ENCODE measurements around the gene POU2F1. TPM values are rescaled to one million over a fixed set of nuclear protein-coding genes. Genes with fewer than 3 reads are reported as not detected.

The POU2F1 gene
- total and polyA plus RNA-seq, 2 donors (not counting 3 experiments of a cell fraction or from before 2014, with no cell fraction given) = 6.0 to 12.9 TPM

GRCh38 chr1:167463875-167464575 lies 243.3 kb downstream of the POU2F1 start:
- Histone ChIP-seq H3K9me3 (replicated peaks; ENCODE audit: control insufficient read depth, insufficient read depth, low read length) (no peaks in the 10 kb centered on the region), H2AFZ (ENCODE audit: low read depth, low read length) (no peak overlapping the region), H3K4me3 (replicated peaks in 1 of 3; ENCODE audit: insufficient read depth in 1 of 3, low read depth in 1 of 3, low read length in 3 of 3) (no peak overlapping the region), H3K9ac (replicated peaks; ENCODE audit: extremely low read depth, insufficient read depth, low read length) (no peak overlapping the region), H3K27ac (ENCODE audit: insufficient read depth, low read depth, low read length) (no peak overlapping the region), H3K27me3 (ENCODE audit: control insufficient read depth in 2 of 2, insufficient read depth in 2 of 2, low read length in 2 of 2) (peaks cover 7 to 10% of the 10 kb centered on the region in 2 experiments), H3K4me2 (ENCODE audit: insufficient read depth, low read length) (no peak overlapping the region), H3K36me3 (ENCODE audit: control insufficient read depth in 2 of 2, extremely low read depth in 1 of 2, insufficient read depth in 2 of 2, low read length in 2 of 2) (no peaks in the 10 kb centered on the region), H3K4me1 (ENCODE audit: control insufficient read depth, extremely low read depth, insufficient read depth, low read length) (no peaks in the 10 kb centered on the region), H4K20me1 (replicated peaks; ENCODE audit: control insufficient read depth, extremely low read depth, insufficient read depth, low read length) (no peaks in the 10 kb centered on the region), H3K79me2 (ENCODE audit: control insufficient read depth, insufficient read depth, low read length) (no peaks in the 10 kb centered on the region), H3K9me1 (replicated peaks; ENCODE audit: control insufficient read depth, extremely low read depth, insufficient read depth, low read length) (no peaks in the 10 kb centered on the region)
- DNase-seq (ENCODE audit: low read depth, low spot score) = no peak
- intact Hi-C loops (cut with micrococcal nuclease) (no loop called here), dilution Hi-C loops (cut with MboI; ENCODE audit: extremely low pct_ligation_motif_present, low sequenced_read_pairs) (no loop called here)
- no peak for FAIRE-seq
- TF ChIP-seq EZH2 (IDR thresholded peaks at IDR 0.05; ENCODE audit: borderline replicate concordance, low read depth, low read length, severe bottlenecking) = no peak
- TF ChIP-seq POLR2AphosphoS5 (IDR thresholded peaks at IDR 0.05; ENCODE audit: insufficient read depth, low read depth, low read length) = no peak
- no peak for TF ChIP-seq POLR2A (IDR thresholded peaks at IDR 0.05; ENCODE audit: low read depth, low read length)
- no peak for TF ChIP-seq GATA2 (IDR thresholded peaks at IDR 0.05; ENCODE audit: insufficient read depth, insufficient read length, low read depth, low read length)
- no peak for TF ChIP-seq JUN (IDR thresholded peaks at IDR 0.05; ENCODE audit: borderline replicate concordance, insufficient read depth, insufficient read length, low read depth)
- TF ChIP-seq FOS (IDR thresholded peaks at IDR 0.05; ENCODE audit: borderline replicate concordance, insufficient read depth, low read length) = no peak
- no peak for TF ChIP-seq MYC (IDR thresholded peaks at IDR 0.05; ENCODE audit: low read depth, low read length)
- TF ChIP-seq MAX (IDR thresholded peaks at IDR 0.05; ENCODE audit: insufficient read depth, insufficient read length) = no peak
- TF ChIP-seq CTCF (IDR thresholded peaks at IDR 0.05; ENCODE audit: extremely low read depth in 1 of 2, insufficient read depth in 1 of 2, low read depth in 1 of 2, low read length in 2 of 2) = no peak
- BruUV-seq (replicated peaks) = no TSS peak
- ChIA-PET CTCF (interaction anchor here (0.5 to 0.8 kb wide), 2 partner anchors 21 to 406 kb away, joined by 3 read pairs; no protein-coding TSS in a partner anchor), POLR2A (no interaction called here)
